ENCODE results near the gene GPR137.

GRCh38 chr11:64291752-64292459, 6.3 kb downstream of the GPR137 start:
- TF ChIP-seq CTCF (IDR thresholded peaks at IDR 0.05) (no peak), POLR2AphosphoS5 (IDR thresholded peaks at IDR 0.05) (no peak), POLR2A (IDR thresholded peaks at IDR 0.05) (no peak), EP300 (IDR thresholded peaks at IDR 0.05; ENCODE audit: low read depth) (no peak)

All from transverse colon (tissue), 4 donors.